NCI-H1930 (cell line): ENCODE data around the gene VWA3B.
"Not testable (repeated sequence)": the region's sequence is repeated elsewhere in the genome, so short reads cannot be mapped to it uniquely, and the experiment has no call there.

Experiments
- DNase-seq, 2 experiments: peaks; one replicate each; lab custom pipeline; 2025; lab: John Stamatoyannopoulos, UW

Gene VWA3B

GRCh38 chr2:98134172-98135005 lies 47.4 kb downstream of the VWA3B start:
- DNase-seq: no peak

- no peak for DNase-seq
These were observed 50.2 kb downstream of the VWA3B start for GRCh38 chr2:98137196-98137595.

GRCh38 chr2:98138978-98139377 lies 52.0 kb downstream of the VWA3B start:
- not testable (repeated sequence) for DNase-seq

GRCh38 chr2:98140210-98140609 lies 53.2 kb downstream of the VWA3B start:
- no peak for DNase-seq

GRCh38 chr2:98142106-98142791 lies 55.3 kb downstream of the VWA3B start:
- DNase-seq: no peak

- no peak for DNase-seq
These were observed 58.1 kb downstream of the VWA3B start for GRCh38 chr2:98145070-98145469.

- not testable (repeated sequence) for DNase-seq
These were observed 60.9 kb downstream of the VWA3B start for GRCh38 chr2:98147900-98148299.

GRCh38 chr2:98148595-98149332 lies 61.8 kb downstream of the VWA3B start:
- DNase-seq: no peak

GRCh38 chr2:98149333-98149697 lies 62.3 kb downstream of the VWA3B start:
- DNase-seq: no peak

GRCh38 chr2:98153481-98153880 lies 66.5 kb downstream of the VWA3B start:
- DNase-seq: no peak

- DNase-seq: no peak
These were observed 68.3 kb downstream of the VWA3B start for GRCh38 chr2:98155291-98155690.

- DNase-seq: no peak
These were observed 68.7 kb downstream of the VWA3B start for GRCh38 chr2:98155716-98156115.

GRCh38 chr2:98156304-98156703 lies 69.3 kb downstream of the VWA3B start:
- no peak for DNase-seq

- DNase-seq: no peak
These were observed 70.6 kb downstream of the VWA3B start for GRCh38 chr2:98157557-98157956.

GRCh38 chr2:98158305-98158704 lies 71.3 kb downstream of the VWA3B start:
- DNase-seq: no peak

GRCh38 chr2:98160554-98160953 lies 73.6 kb downstream of the VWA3B start:
- no peak for DNase-seq

GRCh38 chr2:98161186-98161585 lies 74.2 kb downstream of the VWA3B start:
- DNase-seq: no peak

GRCh38 chr2:98164256-98164655 lies 77.3 kb downstream of the VWA3B start:
- DNase-seq: no peak

GRCh38 chr2:98165516-98166071 lies 78.6 kb downstream of the VWA3B start:
- no peak for DNase-seq

- no peak for DNase-seq
These were observed 80.9 kb downstream of the VWA3B start for GRCh38 chr2:98167916-98168315.

GRCh38 chr2:98170076-98170475 lies 83.1 kb downstream of the VWA3B start:
- DNase-seq: no peak

GRCh38 chr2:98172150-98172765 lies 85.3 kb downstream of the VWA3B start:
- no peak for DNase-seq
